Esophagus muscularis mucosa (tissue), 4 donors: ENCODE measurements around the gene SPSB4. TPM values are rescaled to one million over a fixed set of nuclear protein-coding genes. Genes with fewer than 3 reads are reported as not detected.

Experiments
- DNase-seq: peaks from one replicate; pipeline ENCODE4 v3.0.0-alpha.2; 2017; ENCODE audit errors: extremely low spot score
- H3K27ac ChIP-seq, 4 donors: fragments of 200-600 bp; sonication (generic); replicated peaks in 1 of 4; 1 replicate in 3 of 4; 2 replicates in 1 of 4; pipeline ENCODE4 v1.5.1; 2016 to 2019; ENCODE audit warnings: mild to moderate bottlenecking in 1 of 4
- H3K27me3 ChIP-seq, 4 donors: fragments of 200-600 bp; sonication (generic); one replicate each; pipeline versions ENCODE4 v1.5.1 to v1.6.0; 2016 to 2019
- H3K36me3 ChIP-seq, 4 donors: fragments of 200-600 bp; sonication (generic); one replicate each; pipeline ENCODE4 v1.5.1; 2016 to 2019
- H3K4me1 ChIP-seq, 4 donors: fragments of 200-600 bp; sonication (generic); one replicate each; pipeline ENCODE4 v1.5.1; 2016 to 2019
- H3K4me3 ChIP-seq, 4 donors: fragments of 200-600 bp; sonication (generic); 1 replicate in 2 of 4; 2 replicates in 2 of 4; pipeline ENCODE4 v1.5.1; 2016 to 2019; ENCODE audit warnings: mild to moderate bottlenecking in 4 of 4, moderate library complexity in 1 of 4
- H3K9me3 ChIP-seq, 4 donors: fragments of 200-600 bp; sonication (generic); 1 replicate in 3 of 4; 2 replicates in 1 of 4; pipeline ENCODE4 v1.5.1; 2016 to 2019
- EP300 ChIP-seq: sonication (generic); formaldehyde crosslinking; IDR thresholded peaks from one replicate; pipeline ENCODE4 v1.6.1; 2017; ENCODE audit warnings: antibody characterized with exemption
- POLR2A ChIP-seq: fragments of 450-650 bp; IDR thresholded peaks from one replicate; pipeline ENCODE4 v1.6.1; 2017; ENCODE audit warnings: antibody characterized with exemption, moderate library complexity, mild to moderate bottlenecking, low read depth
- POLR2AphosphoS5 ChIP-seq, 2 donors: sonication (generic); formaldehyde crosslinking; IDR thresholded peaks; one replicate each; pipeline ENCODE4 v1.6.1; 2017; ENCODE audit warnings: antibody characterized with exemption in 2 of 2
- WGBS: methylation state at CpG from one replicate; pipeline ENCODE4 v1.1.5; 2018; 5-methylcytosine and 5-hydroxymethylcytosine counted together
- intact Hi-C: fragments of 100-400 bp; cut with DNase I; formaldehyde crosslinking; loops from one replicate; pipeline ENCODE4 v1.15.1; 2023
- total RNA-seq, 4 donors: library from RNA; depleted of rRNA; stranded (reverse); fragments of >200 nt; gene quantifications; one replicate each; pipeline versions ENCODE4 v1.1.0 to v1.2.1, GENCODE V29; 2016
- TF ChIP-seq, protein P1 (sequence below), 3 experiments: fragments of 200-600 bp in 2 of 3; fragments of 450-650 bp in 1 of 3; sonication (generic) in 2 of 3; IDR thresholded peaks; one replicate each; pipeline ENCODE4 v1.5.1; 2017 to 2019; ENCODE audit warnings: antibody characterized with exemption in 3 of 3, mild to moderate bottlenecking in 2 of 3, moderate library complexity in 1 of 3

The SPSB4 gene
- total RNA-seq, 4 donors from 2014 or later, result 0.50 to 5.4 (median 1.8) TPM

DNA sequence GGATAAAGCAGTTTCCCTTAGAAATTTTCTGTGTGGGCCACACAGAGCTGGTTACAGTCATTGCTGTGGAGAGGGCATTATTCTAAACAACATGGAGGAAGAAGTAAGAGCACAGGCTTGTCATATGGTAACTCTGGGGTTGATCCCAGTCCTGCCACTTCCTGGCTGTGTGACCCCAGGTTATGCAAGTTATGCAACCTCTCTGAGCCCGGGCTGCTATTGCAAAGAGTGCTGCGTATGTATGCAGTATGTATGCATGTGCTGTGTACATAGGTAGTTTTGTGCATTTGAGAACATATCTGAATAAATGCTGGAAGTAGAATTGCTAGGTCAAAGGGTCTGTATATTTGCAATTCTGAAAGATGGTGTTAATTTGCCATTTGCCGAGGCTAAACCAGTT is 9.2 kb downstream of the SPSB4 start:
- intact Hi-C loops, result no loop called here

DNA sequence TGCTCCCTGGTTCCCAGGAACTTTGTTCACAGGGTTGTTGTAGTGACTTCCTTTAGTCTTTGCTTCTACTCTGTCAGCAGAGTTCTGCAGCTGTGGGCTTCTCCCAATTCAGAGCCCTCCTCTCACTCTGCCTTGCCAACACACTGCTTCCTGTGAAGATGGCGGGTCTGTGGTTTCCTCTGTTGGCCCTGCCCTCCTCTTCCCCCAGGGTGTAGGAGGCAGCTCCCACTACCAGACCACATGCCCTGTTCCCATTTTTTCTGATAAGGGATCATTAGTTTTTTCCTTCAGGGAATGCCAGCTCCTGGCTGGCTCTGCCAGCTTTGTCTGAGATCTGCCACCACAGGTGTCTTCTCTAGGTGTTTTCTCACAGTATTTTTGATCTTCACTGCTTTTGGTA is 12.7 kb downstream of the SPSB4 start:
- intact Hi-C loops, result no loop called here
- TF ChIP-seq, protein P1, sequence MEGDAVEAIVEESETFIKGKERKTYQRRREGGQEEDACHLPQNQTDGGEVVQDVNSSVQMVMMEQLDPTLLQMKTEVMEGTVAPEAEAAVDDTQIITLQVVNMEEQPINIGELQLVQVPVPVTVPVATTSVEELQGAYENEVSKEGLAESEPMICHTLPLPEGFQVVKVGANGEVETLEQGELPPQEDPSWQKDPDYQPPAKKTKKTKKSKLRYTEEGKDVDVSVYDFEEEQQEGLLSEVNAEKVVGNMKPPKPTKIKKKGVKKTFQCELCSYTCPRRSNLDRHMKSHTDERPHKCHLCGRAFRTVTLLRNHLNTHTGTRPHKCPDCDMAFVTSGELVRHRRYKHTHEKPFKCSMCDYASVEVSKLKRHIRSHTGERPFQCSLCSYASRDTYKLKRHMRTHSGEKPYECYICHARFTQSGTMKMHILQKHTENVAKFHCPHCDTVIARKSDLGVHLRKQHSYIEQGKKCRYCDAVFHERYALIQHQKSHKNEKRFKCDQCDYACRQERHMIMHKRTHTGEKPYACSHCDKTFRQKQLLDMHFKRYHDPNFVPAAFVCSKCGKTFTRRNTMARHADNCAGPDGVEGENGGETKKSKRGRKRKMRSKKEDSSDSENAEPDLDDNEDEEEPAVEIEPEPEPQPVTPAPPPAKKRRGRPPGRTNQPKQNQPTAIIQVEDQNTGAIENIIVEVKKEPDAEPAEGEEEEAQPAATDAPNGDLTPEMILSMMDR (IDR thresholded peaks at IDR 0.05), result no peak
- TF ChIP-seq EP300, result no peak
- no peak for TF ChIP-seq POLR2AphosphoS5 (IDR thresholded peaks at IDR 0.05)
- no peak for TF ChIP-seq POLR2A
- Histone ChIP-seq H3K4me3 (no peak overlapping the region), H3K36me3 (no peaks in the 10 kb centered on the region), H3K27ac (no peak overlapping the region), H3K9me3 (no peaks in the 10 kb centered on the region), H3K4me1 (peaks cover 0 to 4% (median 0%) of the 10 kb centered on the region in 4 donors), H3K27me3 (no peaks in the 10 kb centered on the region)
- no peak for DNase-seq
- 75% methylated on average over 1 of the region's 1 CpG for WGBS

More for the DNA sequence above, 9.2 kb downstream of the SPSB4 start:
- Histone ChIP-seq H3K9me3 (no peaks in the 10 kb centered on the region), H3K27ac (no peak overlapping the region), H3K4me1 (peaks cover 0 to 7% (median 0%) of the 10 kb centered on the region in 4 donors), H3K36me3 (no peaks in the 10 kb centered on the region), H3K27me3 (peaks cover 0 to under 1% (median 0%) of the 10 kb centered on the region in 4 donors), H3K4me3 (no peak overlapping the region)
- WGBS, result 77% methylated on average over 3 of the region's 3 CpGs
- TF ChIP-seq, protein P1 (IDR thresholded peaks at IDR 0.05), result no peak
- TF ChIP-seq EP300 (no peak), POLR2A (no peak)
- no peak for DNase-seq

DNA sequence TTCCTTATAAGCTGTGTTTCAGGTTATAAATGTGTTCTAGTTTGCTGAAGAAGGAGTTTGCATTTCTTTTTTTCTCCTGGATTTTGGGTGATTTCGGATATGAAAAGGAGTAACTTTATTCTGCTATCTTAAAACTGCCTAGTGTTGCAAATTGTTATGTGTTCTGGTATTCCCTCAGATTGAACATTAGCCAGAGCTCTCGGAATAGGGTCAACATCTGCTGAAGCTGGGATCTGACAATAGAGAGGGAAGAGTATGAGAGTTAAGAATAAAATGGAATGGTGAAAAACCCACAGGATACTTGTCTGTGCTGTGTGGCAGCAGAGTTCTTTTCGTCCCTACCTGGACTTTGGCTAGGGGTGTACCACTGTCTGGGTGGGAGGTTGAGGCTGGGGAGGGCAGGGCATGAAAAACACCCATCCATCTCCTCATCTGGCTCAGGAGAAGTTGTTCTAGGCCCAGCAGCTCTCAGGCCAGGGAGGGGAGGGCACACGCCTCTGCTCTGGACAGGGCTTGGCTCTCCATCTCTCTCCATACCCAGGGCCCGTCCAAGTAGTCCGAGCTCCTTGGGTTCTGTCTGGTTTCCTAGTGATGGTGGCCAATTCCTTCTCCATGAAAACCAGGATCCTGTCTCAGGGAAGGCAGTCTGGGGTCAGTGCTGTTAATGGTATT is 13.2 kb downstream of the SPSB4 start:
- H3K27me3 ChIP-seq, result no peaks in the 10 kb centered on the region
- H3K27ac ChIP-seq, result no peak overlapping the region
- no peak overlapping the region for H3K4me3 ChIP-seq
- H3K4me1 ChIP-seq, result peaks cover 0 to 4% (median 0%) of the 10 kb centered on the region in 4 donors
- DNase-seq, result no peak
- no peak for TF ChIP-seq POLR2A
- TF ChIP-seq POLR2AphosphoS5 (IDR thresholded peaks at IDR 0.05), result no peak
- TF ChIP-seq, protein P1 (IDR thresholded peaks at IDR 0.05), result no peak
- TF ChIP-seq EP300, result no peak
- 72% methylated on average over 6 of the region's 6 CpGs for WGBS
- intact Hi-C loops, result no loop called here
- no peaks in the 10 kb centered on the region for H3K36me3 ChIP-seq
- H3K9me3 ChIP-seq, result no peaks in the 10 kb centered on the region

DNA sequence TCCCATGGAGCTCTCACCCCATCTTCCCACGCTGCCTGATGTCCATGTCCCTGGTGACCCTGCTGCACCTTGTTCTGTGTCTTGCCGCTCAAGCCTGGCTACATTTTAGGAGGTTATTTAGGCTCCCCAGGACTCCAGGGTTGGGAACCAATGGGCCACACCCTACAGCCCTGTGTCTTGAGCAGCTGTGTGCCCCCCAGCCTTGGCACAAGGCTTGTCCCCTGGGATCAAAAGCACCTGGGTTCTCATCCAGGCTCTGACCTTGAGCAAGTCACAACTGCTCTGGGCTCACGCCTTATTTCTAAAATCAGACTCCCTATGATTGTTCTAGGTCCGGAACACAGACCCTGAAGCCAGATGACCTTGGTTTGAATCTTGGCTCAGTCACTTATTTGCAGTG is 14.1 kb downstream of the SPSB4 start:
- peaks cover 0 to 4% (median 0%) of the 10 kb centered on the region in 4 donors for H3K4me1 ChIP-seq
- H3K4me3 ChIP-seq, result no peak overlapping the region
- TF ChIP-seq POLR2A (no peak), POLR2AphosphoS5 (IDR thresholded peaks at IDR 0.05) (no peak), EP300 (no peak)
- TF ChIP-seq, protein P1 (IDR thresholded peaks at IDR 0.05), result no peak
- no peaks in the 10 kb centered on the region for H3K27me3 ChIP-seq
- WGBS, result 79% methylated on average over 4 of the region's 4 CpGs
- intact Hi-C loops, result no loop called here
- H3K36me3 ChIP-seq, result no peaks in the 10 kb centered on the region
- H3K9me3 ChIP-seq, result no peaks in the 10 kb centered on the region
- no peak for DNase-seq
- H3K27ac ChIP-seq, result no peak overlapping the region
